ENCODE measurements around the gene LHX8.
"Not testable (repeated sequence)": the region's sequence is repeated elsewhere in the genome, so short reads cannot be mapped to it uniquely, and the experiment has no call there.

The LHX8 gene

GRCh38 chr1:75133750-75134646 lies at the start of gene LHX8:
Gene LHX8, plus strand, starts transcription at chr1:75134388. Its CDS starts 2,227 bp downstream, at chr1:75136615.
- no peak for DNase-seq (ENCODE audit: low spot score)

DNA sequence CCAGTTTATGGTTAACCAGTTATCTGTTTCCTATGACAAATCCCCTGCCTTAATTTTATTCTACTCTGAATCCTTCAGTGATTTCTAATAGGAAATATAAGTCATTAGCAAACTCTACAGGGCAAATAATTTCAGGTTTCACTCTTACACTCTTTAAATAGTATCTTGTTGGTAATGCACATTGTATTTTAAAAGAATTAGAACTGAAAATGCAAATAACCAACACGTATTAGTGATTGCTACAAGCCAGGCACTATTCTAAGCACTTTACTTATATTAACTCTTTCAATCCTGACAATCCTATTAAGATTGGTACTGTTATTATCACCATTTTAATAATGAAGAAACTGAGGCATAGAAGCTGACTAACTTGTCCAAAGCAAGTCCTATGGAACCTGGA lies 48.3 kb upstream of the LHX8 start:
- DNase-seq (ENCODE audit: low spot score), result no peak

- no peak for DNase-seq (ENCODE audit: low spot score)
Measured at GRCh38 chr1:75087278-75087677, 46.9 kb upstream of the LHX8 start.

DNA sequence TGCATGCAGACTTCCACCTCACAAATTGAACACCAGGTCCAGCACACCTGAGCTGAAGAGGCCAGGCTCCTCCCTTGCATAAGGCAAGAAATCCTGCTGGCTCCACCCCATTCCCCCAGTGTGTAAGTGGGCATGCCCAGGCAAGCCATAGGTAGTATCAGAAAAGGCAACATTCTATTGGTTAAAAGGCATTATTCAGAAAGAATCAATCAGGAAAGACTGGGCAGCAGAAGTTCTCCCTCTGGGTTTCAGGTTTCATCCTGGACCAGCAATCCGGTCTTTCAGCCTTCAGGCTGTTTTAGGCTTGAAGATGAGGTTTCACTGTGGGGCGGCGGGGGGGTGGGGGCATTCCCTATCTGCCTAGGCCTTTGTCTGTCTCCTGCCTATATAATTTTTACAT lies 42.0 kb upstream of the LHX8 start:
- DNase-seq (ENCODE audit: low spot score), result no peak

DNA sequence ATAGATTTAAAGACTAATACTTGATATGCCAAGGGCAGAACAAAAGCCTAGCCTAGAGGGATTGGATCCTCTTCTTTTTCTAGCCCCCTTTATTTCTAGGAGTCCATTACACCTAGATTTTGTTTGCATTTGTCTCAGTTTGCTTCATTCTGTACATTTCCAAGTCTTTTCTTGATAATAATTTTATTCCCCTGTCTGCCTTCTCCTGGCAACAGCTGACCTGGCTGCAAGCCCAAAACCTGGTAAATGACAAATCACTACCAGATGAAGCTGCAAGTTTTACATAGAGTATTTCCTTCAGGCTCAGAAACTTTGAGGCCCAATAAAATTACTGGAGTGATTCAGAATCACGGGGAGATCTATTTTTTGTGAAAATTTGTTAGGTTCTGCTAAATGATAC lies 36.5 kb upstream of the LHX8 start:
- no peak for DNase-seq (ENCODE audit: low spot score)

- DNase-seq (ENCODE audit: low spot score), result no peak
Measured at GRCh38 chr1:75099581-75099980, 34.6 kb upstream of the LHX8 start.

DNA sequence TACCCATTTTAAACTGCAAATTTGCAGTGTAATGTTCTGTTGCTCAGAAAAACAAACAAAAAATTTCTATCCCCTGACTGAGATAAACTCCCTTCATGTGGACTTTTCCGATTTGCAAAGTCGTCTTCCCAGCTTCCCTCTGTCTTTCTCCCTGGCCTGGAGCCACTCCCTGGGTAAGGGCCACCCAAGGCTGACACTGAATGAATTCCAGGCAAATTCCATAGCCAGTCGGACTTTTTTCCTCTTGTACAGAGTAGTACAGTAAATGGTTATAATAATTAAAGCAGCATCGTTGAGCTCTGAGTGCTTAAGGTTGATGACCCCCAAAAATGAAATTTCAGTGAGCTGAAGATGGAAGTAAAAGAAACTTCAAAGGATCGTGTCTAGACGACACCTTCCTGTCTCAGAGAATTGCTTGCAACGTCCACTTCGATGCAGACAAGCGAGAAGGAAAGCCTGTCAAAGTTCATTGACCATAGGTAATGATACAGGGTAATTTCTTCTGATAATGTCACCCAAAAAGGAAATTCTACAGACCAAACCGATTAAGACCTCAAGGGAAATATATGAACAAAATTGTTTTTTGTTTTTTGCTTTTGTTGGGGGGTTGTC lies 33.6 kb upstream of the LHX8 start:
- no peak for DNase-seq (ENCODE audit: low spot score)

- not testable (repeated sequence) for DNase-seq (ENCODE audit: low spot score)
Measured at GRCh38 chr1:75112362-75112951, 21.7 kb upstream of the LHX8 start.

GRCh38 chr1:75115654-75116053 lies 18.5 kb upstream of the LHX8 start:
- no peak for DNase-seq (ENCODE audit: low spot score)

DNA sequence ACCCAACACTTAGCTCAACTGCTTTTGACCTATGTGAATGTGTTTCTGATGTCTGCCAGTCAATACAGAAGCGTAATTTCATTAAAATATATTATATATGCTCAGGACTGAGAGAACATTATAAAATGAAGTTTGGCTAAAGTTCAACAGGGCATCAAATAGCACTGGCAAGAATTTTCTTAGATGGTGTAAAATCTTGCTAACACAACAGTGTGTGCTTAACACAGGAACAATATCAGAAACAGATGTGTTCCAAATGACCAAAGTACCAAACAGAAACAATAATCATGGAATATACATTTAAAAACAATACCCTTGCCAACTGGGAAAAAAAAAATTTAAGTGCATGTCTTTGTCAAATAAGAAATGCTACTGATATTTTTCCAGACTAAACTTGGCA lies 10.4 kb upstream of the LHX8 start:
- DNase-seq (ENCODE audit: low spot score), result no peak

DNA sequence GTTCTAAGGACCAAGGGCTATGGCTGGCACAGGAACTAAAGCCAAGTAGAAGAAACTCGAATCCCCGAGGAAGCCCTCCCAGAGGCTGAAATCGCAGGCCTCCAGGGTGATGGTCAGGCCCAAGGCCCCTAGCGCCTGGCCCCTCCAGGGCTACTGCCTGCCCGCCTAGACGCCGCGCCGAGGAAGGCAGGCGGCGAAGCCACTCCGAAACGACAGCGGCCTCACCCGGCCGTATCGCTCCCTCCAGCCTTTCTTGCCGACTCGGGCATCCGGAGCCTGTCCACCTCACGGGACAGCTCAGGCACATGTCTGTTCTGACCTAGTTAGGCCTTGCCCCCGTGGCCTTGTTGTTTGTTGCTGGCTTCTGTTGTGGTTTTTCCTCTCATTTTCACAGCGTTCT lies 9.7 kb upstream of the LHX8 start:
- DNase-seq (ENCODE audit: low spot score), result no peak

- no peak for DNase-seq (ENCODE audit: low spot score)
Measured at GRCh38 chr1:75125161-75125726, 8.9 kb upstream of the LHX8 start.

GRCh38 chr1:75126611-75127101 lies 7.5 kb upstream of the LHX8 start:
- DNase-seq (ENCODE audit: low spot score), result no peak

- DNase-seq (ENCODE audit: low spot score), result no peak
Measured at GRCh38 chr1:75127916-75128717, 6.1 kb upstream of the LHX8 start.

- no peak for DNase-seq (ENCODE audit: low spot score)
Measured at GRCh38 chr1:75129660-75129982, 4.6 kb upstream of the LHX8 start.

DNA sequence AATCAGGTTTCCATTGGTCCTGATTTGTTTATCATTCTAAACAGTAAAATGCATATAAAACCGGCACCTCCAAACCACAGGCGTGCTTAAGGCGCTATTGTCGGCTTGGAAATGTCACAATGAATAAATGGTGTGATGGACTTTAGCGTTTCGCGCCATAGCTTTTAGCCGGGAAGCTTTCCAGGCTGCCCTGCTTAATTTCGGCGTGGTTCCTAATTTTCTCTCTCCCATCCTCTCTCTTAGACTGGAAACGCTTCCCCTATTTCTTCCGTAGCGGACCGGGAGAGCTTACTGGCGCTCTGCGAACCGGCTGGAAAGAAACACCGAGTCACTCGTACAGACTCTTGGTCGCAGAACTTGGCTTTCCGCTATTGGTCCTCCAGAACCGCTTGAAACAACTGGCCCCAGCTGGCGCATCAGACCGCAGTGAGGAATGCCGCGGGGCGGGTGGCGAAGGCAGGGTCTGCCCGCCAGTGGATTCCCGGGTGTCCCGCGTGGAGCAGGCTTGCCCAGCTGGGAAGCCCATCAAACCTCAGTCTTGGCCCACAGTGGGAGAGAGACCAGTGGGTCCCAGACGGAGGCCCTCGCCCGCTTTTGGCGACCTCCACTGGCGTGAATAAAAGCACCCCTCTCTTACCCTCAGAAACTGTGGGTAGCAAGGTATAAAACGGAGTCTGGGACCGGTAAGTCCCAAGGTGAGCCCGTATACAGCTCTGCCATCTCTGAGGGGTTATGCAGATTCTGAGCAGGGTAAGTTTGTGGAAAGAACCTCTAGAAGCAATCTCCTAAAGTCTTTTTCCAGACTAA lies 4.0 kb upstream of the LHX8 start:
- no peak for DNase-seq (ENCODE audit: low spot score)

DNA sequence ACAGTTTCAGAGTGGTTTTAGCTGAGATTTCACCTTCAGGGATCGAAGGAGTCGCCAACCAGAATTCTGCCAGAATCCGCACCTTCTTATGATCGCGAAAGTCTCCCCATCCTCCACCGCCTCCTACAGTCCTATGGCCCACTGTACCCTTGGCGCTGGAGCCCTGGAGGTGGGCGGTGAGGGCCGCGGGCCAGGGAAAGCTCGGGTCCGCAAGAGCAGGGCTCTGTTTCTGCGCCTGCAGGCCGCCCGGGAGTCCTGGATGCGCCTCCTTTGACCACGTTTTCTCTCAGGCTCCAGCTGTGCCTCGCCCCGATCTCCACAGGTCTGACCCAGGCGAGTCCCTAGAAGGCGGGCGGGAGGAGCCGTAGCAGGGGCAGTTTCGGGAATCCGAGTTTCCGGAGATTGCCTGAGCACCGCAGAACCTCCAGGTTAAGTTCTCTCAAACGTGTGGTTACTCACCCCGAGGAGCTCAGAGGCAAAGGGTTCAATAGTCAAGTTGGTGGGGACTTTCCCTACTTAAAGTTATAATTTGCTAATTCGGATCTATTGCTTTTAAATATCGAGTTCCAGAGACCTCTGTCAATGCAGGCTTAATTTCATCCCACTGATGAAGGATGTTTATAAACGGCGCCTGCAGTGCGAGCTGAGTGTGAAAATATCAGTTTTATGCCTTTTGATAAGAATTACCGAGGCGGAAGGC lies 3.2 kb upstream of the LHX8 start:
- DNase-seq (ENCODE audit: low spot score), result no peak

- DNase-seq (ENCODE audit: low spot score), result no peak
Measured at GRCh38 chr1:75131565-75132241, 2.5 kb upstream of the LHX8 start.

DNA sequence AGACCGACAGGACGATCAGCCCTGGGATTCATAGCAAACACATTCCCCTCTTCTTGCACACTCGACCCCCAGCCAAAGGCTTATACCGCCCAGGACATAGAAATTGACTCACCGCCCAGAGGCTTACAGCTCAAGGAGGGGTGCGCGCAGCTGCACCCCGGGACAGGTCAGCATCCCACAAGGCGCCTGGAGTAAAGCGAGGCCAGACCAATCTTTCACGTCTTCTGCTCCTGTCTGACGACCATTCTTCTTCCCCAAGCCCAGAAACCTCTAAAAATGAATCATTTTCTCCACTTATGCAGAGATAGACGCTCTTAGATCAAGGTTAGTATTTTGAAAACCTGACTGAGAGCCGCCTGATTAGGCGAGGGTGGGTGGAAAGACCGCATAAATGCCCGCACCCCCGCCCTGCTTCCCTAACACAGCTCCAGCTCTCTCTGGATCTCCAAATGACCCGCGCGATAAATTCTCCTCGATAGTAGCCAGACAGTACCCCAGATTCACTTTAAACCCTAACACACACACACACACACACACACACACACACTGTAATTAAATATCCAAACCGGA lies 1.9 kb upstream of the LHX8 start:
- no peak for DNase-seq (ENCODE audit: low spot score)
